HepG2 (cell line): ENCODE data around the gene LZTS2. TPM values are rescaled to one million over a fixed set of nuclear protein-coding genes. Genes with fewer than 3 reads are reported as not detected.

Experiments used
- ARNT2 ChIP-seq: sonication (generic); formaldehyde crosslinking; IDR thresholded peaks from 2 replicates; pipeline ENCODE4 v1.8.0; 2022; ENCODE audit warnings: mild to moderate bottlenecking, low read depth, missing genetic modification reagents, moderate library complexity
- BHLHE40 ChIP-seq: IDR thresholded peaks from 2 replicates; pipeline ENCODE4 v1.6.1; 2011; ENCODE audit warnings: low read length, improper control_type of control experiment
- CENPBD1 ChIP-seq: sonication (generic); formaldehyde crosslinking; IDR thresholded peaks from 2 replicates; pipeline ENCODE4 v1.8.0; 2022; ENCODE audit warnings: missing genetic modification reagents, low read depth, mild to moderate bottlenecking, borderline replicate concordance
- HIC2 ChIP-seq: sonication (generic); formaldehyde crosslinking; IDR thresholded peaks from 2 replicates; pipeline ENCODE4 v1.9.0; 2022; ENCODE audit warnings: low read depth, missing genetic modification reagents
- HNF1A ChIP-seq, 2 experiments: sonication (generic) in 1 of 2; formaldehyde crosslinking in 1 of 2; IDR thresholded peaks; 2 replicates each; pipeline versions ENCODE4 v1.4.0 to v1.6.1; 2016 to 2020; ENCODE audit warnings: borderline replicate concordance in 1 of 2, low read depth in 1 of 2, mild to moderate bottlenecking in 1 of 2, missing genetic modification reagents in 1 of 2
- KAT7 ChIP-seq: IDR thresholded peaks from 2 replicates; pipeline ENCODE4 v1.6.1; 2018; ENCODE audit warnings: borderline replicate concordance, missing compliant biosample characterization
- KDM4B ChIP-seq: sonication (generic); formaldehyde crosslinking; IDR thresholded peaks from 2 replicates; pipeline ENCODE4 v1.4.0; 2020; ENCODE audit warnings: missing genetic modification reagents
- MLXIP ChIP-seq: sonication (generic); formaldehyde crosslinking; IDR thresholded peaks from 2 replicates; pipeline ENCODE4 v1.9.0; 2021; ENCODE audit warnings: missing genetic modification reagents, borderline replicate concordance
- NFATC3 ChIP-seq: sonication (generic); formaldehyde crosslinking; IDR thresholded peaks from 2 replicates; pipeline ENCODE4 v1.5.1; 2020; ENCODE audit warnings: mild to moderate bottlenecking, missing genetic modification reagents
- NPAS2 ChIP-seq: sonication (generic); formaldehyde crosslinking; IDR thresholded peaks from 2 replicates; pipeline ENCODE4 v1.8.0; 2022; ENCODE audit warnings: mild to moderate bottlenecking, missing genetic modification reagents, borderline replicate concordance
- ZIK1 ChIP-seq: sonication (generic); formaldehyde crosslinking; IDR thresholded peaks from 2 replicates; pipeline ENCODE4 v1.5.0; 2020; ENCODE audit warnings: mild to moderate bottlenecking, low read depth, missing genetic modification reagents, borderline replicate concordance
- ZNF230 ChIP-seq: sonication (generic); formaldehyde crosslinking; IDR thresholded peaks from 2 replicates; pipeline ENCODE4 v1.4.0; 2020; ENCODE audit warnings: mild to moderate bottlenecking, missing genetic modification reagents
- ZNF296 ChIP-seq: sonication (generic); formaldehyde crosslinking; conservative IDR thresholded peaks from 2 replicates; pipeline ENCODE4 v1.5.0; 2020; ENCODE audit warnings: mild to moderate bottlenecking, missing genetic modification reagents
- ZNF30 ChIP-seq: sonication (generic); formaldehyde crosslinking; IDR thresholded peaks from 2 replicates; pipeline ENCODE4 v1.5.0; 2020; ENCODE audit warnings: mild to moderate bottlenecking, missing genetic modification reagents
- ZNF337 ChIP-seq: sonication (generic); formaldehyde crosslinking; IDR thresholded peaks from 2 replicates; pipeline ENCODE4 v1.5.1; 2020; ENCODE audit warnings: missing genetic modification reagents, low read depth, mild to moderate bottlenecking, borderline replicate concordance
- polyA plus RNA-seq, 8 experiments: library from polyadenylated mRNA; depleted of rRNA in 3 of 8; stranded (reverse) in 7 of 8; unstranded in 1 of 8; fragments of >200 nt; fragmentation: Illumina TruSeq in 4 of 8; extraction: Trizol in 4 of 8; gene quantifications; 2 replicates each; pipeline versions ENCODE4 v1.2.1 to v1.2.3, GENCODE V29; 2011 to 2016; ENCODE audit warnings: low read depth in 4 of 8, missing spikeins in 1 of 8, mixed read lengths in 1 of 8; ENCODE audit not compliant: insufficient read depth in 1 of 8
- total RNA-seq, 5 experiments: library from RNA; depleted of rRNA; stranded (reverse); fragments of >200 nt; fragmentation: Illumina TruSeq; extraction: Trizol; gene quantifications; 2 replicates each; pipeline ENCODE4 v1.2.3, GENCODE V29; 2016; ENCODE audit warnings: low read depth in 1 of 5

Gene LZTS2
- total and polyA plus RNA-seq, 2 of the 13 experiments (the other 11 are each of a cell fraction or from before 2014, with no cell fraction given), result 43.6 to 65.6 TPM

GRCh38 chr10:101011517-101012423 is 12.2 kb downstream of the LZTS2 start (continued):
- TF ChIP-seq HNF1A (IDR thresholded peaks at IDR 0.05; ENCODE audit: low read depth), result no peak
- no peak for TF ChIP-seq HNF1A (CRISPR knock-in tag; IDR thresholded peaks at IDR 0.05; ENCODE audit: borderline replicate concordance)
- no peak for TF ChIP-seq ZNF30 (CRISPR knock-in tag)
- TF ChIP-seq HIC2 (CRISPR knock-in tag), result no peak
- TF ChIP-seq ZNF296 (CRISPR knock-in tag), result no peak
- no peak for TF ChIP-seq ZNF337 (CRISPR knock-in tag)
- no peak for TF ChIP-seq ZIK1 (CRISPR knock-in tag)
- TF ChIP-seq KAT7 (CRISPR knock-in tag), result no peak
- TF ChIP-seq ARNT2 (CRISPR knock-in tag), result no peak
- TF ChIP-seq MLXIP (CRISPR knock-in tag), result no peak
- TF ChIP-seq NFATC3 (CRISPR knock-in tag), result no peak
- no peak for TF ChIP-seq ZNF230
- TF ChIP-seq BHLHE40, result no peak
- no peak for TF ChIP-seq CENPBD1
- no peak for TF ChIP-seq KDM4B (CRISPR knock-in tag)
- no peak for TF ChIP-seq NPAS2 (CRISPR knock-in tag)
